HG03565 (cell line): ENCODE measurements around the gene PRKCA.
A peak's percentile ranks its signal among the peaks of the same experiment; 100 is the strongest.

Experiments
- ATAC-seq: cut with Tn5 transposase; IDR thresholded peaks from one replicate; pipeline ENCODE4 v1.9.1; 2021; ENCODE audit warnings: mild to moderate bottlenecking, moderate library complexity; ENCODE audit not compliant: unreplicated experiment

PRKCA gene

DNA sequence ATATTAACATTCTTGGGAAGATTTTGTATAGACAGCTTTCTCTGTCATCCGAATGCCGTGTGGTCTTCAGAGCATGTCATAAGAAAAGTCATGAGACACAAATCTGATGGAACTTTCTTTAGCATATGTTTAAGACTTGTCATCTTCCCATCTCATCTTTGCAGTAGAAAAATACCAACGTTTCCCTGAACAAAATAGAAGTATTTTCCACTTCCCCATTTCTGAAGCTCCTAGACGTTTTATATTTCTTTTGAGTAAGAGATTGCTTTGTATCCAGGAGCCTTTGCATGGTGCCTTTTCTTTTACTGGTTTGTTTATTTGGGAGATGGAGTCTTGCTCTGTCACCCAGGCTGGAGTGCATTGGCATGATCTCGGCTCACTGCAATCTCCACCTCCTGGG is 235.1 kb downstream of the PRKCA start:
- no peak for ATAC-seq

GRCh38 chr17:66538776-66539175 is 236.4 kb downstream of the PRKCA start:
- no peak for ATAC-seq

- ATAC-seq: no peak
Observed at GRCh38 chr17:66540131-66540781, 237.8 kb downstream of the PRKCA start.

DNA sequence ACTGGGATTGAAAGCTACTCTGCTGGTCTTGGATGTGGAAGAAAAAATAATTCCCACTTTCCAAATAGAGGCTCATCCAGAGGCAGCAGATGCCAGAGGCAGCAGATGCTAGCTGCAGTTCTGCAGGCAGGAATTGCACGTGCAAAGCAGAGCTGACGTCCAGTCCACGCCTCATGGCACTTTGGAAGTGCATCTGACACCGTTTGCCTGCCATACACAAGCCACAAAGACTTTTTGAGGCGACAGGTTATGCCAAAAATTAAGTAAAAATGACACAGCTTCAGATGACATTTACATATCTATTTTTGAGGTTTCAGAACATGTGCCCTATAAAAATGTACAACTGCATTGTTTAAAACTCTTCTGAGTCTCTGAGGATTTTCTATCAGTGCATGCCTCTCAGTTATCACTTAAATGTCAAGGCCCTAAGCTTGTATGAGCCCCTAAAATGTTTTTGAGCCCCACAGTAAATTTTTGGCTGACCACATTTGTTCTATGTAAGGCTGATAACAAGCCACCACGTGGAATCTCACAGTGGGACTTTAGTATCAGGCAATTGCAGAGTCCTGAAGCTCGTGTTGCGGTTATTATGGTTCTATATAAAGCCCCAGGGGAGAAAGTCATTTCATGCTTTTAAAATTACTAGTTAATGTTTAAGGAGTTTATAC is 239.2 kb downstream of the PRKCA start:
- ATAC-seq: peak; percentile 60

GRCh38 chr17:66542129-66542966 is 239.9 kb downstream of the PRKCA start:
- peak; percentile 92 for ATAC-seq

GRCh38 chr17:66542967-66543520 is 240.6 kb downstream of the PRKCA start:
- ATAC-seq: no peak

- ATAC-seq: no peak
Observed at GRCh38 chr17:66543526-66543925, 241.1 kb downstream of the PRKCA start.

GRCh38 chr17:66545918-66546317 is 243.5 kb downstream of the PRKCA start:
- no peak for ATAC-seq

DNA sequence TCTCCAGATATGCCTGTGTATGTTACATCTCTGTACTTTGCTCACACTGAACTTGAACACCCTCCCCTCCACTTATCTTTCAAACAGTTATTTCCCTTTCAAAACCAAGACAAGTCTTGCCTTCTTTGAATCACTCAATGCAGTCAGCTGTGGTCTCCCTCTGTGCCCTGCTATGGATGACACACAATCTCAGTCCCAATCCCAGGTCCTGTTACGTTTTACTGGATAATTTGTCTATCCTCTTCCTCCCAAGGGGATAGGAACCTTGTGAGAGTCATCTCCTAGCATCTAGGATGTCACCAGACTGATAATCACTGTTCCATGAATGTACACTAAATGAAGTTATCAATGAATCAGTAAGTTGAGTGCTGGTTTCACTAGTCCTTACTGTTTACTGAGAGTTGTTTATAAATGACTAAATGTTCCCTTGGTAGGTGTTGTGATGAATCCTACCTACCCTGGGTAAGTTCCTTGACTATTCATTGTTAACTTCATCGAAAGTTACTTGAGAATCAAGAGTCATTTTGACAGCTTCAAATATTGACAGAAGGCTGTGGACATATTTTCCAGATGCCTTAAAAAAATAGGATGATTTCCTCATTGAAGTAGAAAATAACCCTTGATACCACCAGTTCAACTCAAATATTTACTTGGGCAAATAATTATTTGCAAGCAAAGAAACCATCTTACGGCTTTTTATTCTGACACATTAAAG is 244.9 kb downstream of the PRKCA start:
- no peak for ATAC-seq

- ATAC-seq: no peak
Observed at GRCh38 chr17:66548158-66548557, 245.7 kb downstream of the PRKCA start.

- no peak for ATAC-seq
Observed at GRCh38 chr17:66548659-66549310, 246.4 kb downstream of the PRKCA start.

DNA sequence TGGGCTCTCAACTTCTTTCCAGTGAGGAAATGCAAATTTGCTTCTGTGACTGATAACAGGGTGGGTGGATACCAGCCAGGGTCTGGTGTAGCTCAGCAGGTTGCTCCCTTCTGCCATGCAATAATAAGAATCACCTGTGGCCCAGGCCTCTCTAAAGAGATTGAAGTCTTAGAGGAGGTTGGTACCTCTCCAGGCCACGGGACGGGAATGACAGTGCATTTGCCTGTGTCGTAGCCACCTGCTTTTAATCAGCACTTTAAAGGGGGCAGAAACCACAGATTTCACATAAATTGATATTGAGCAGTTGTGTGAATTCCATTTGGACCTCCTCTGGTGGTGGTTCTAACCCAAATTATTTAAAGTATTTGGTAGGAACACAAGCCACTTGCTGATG is 246.9 kb downstream of the PRKCA start:
- ATAC-seq: no peak

DNA sequence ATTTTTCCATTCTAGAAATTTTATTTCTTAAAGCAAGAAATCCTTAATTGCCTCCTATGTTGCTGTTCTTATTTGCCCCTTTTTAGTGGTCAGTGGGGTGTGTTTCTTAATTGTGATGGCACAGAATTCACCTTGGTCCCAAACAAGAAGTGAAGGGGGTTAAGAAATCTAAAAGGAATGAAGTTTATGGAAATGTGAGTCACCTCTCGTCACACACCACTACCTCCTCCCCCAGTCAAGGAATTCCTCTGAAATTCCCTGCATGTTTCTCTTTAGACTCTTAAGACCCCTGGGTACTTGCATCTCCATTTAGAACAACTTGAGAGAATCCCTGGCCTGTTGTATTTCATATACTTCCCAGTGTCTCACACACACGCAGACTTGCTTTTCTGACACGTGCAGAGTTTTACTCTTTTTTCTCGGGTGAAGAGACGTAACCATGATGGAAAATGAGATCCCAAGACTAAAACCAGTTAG is 247.4 kb downstream of the PRKCA start:
- ATAC-seq: no peak

DNA sequence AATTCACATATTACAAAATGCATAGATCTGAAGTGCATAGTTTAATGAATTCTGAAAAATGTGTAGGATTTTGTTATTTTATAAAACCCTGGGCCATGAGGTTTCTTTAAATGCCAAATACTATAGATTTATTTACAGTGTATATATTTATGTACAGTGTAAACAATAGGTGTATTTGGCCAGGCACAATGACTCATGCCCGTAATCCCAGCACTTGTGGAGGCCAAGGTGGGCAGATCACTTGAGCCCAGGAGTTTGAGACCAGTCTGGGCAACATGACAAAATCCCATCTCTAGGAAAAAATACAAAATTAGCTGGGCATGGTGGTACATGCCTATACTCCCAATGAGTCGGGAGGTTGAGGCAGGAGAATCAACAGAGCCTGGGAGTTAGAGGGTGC is 249.4 kb downstream of the PRKCA start:
- no peak for ATAC-seq

- no peak for ATAC-seq
Observed at GRCh38 chr17:66552371-66552770, 250.0 kb downstream of the PRKCA start.

DNA sequence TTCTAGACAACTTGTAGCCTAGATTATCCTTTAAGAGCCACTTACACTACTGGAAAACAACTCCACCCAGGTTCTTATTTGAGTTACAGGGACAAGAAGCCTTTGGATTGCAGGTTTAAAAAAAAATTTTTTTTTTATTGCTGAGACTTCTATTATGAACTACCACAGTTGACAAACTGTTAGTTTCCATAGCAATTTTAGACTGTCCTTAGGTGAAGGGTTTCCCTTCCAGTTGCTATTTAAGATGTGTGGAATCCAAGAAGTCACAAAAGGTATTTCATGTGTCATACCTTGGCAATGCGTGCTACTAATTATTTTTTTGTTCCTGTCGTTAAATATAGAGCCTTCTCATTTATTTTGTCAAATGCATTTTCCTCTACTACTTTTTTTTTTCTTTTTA is 253.2 kb downstream of the PRKCA start:
- ATAC-seq: no peak

GRCh38 chr17:66557200-66557599 is 254.8 kb downstream of the PRKCA start:
- ATAC-seq: no peak

DNA sequence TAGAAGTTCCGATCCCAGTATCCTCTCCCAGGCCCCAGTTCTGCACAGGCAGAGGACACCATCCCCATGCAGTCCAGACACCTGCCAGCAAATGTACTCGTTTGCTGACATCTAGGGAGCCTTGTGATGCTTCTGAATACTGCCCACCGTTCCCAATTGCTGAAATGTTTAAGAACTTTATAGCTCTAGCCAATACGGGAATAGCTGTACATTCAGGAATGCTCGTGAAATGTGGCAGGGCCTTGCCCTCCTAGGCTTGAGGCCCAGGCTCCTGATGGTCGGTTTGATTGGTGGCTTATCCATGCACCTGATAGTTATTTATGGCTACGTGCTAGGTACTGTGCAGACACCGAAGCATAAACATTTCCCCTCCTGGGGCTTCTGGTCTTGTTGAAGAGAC is 255.5 kb downstream of the PRKCA start:
- ATAC-seq: no peak

DNA sequence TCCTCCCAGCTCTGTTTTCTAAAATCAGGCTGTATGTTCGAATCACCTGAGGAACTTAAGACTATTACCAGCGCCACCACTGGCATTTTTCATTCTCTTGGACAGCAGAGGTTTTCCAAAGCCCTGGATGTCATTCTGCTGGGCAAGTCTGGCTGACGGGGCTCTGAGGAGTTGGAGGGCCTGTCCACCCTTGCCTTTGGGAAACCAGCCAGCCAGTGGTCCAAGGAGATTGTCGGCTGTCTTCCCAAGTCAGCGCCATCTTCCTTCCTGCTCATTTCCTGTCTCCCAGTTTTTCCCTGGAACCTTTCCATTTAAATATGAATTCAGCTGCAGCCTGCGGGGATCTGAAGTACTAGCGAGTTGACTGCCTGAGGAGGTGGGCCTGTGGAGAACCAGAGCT is 258.3 kb downstream of the PRKCA start:
- ATAC-seq: no peak

- no peak for ATAC-seq
Observed at GRCh38 chr17:66562119-66562518, 259.7 kb downstream of the PRKCA start.
